Stimulated activated effector memory CD8-positive, alpha-beta T cell treated with anti-CD3 and anti-CD28 coated beads, Interleukin-12 subunit alpha, Interleukin-12 subunit beta, amount 100 ng/mL, for 72 hours (primary cell): Measurements from ENCODE around the gene GNG5.
"Not testable (repeated sequence)": the region's sequence is repeated elsewhere in the genome, so short reads cannot be mapped to it uniquely, and the experiment has no call there.

Experiments used
- ATAC-seq: fragments of 150-1000 bp; cut with Tn5 transposase; 2 replicates; pipeline ENCODE4 v1.10.0; 2021
- DNase-seq, 2 donors: peaks; one replicate each; pipeline ENCODE4 v3.0.0; 2021 to 2022; ENCODE audit warnings: low spot score in 2 of 2
- H3K27ac Mint-ChIP-seq: one replicate; pipeline ENCODE4 v1.8.0; 2022; ENCODE audit warnings: mild to moderate bottlenecking, mixed read lengths
- H3K36me3 Mint-ChIP-seq: one replicate; pipeline ENCODE4 v1.8.0; 2022; ENCODE audit warnings: mild to moderate bottlenecking, mixed read lengths
- H3K4me1 Mint-ChIP-seq: one replicate; pipeline ENCODE4 v1.8.0; 2022; ENCODE audit warnings: mixed read lengths
- H3K4me3 Mint-ChIP-seq: one replicate; pipeline ENCODE4 v1.8.0; 2022; ENCODE audit warnings: mild to moderate bottlenecking, mixed read lengths
- H3K9me3 Mint-ChIP-seq: one replicate; pipeline ENCODE4 v1.8.0; 2022; ENCODE audit warnings: mixed read lengths

GNG5 gene

GRCh38 chr1:84506002-84506728, at the start of gene GNG5, which contains the start of gene SPATA1:
TSS of gene GNG5 (minus strand) at chr1:84506581. CDS start at chr1:84506091, 490 bp downstream.
TSS of gene SPATA1 (plus strand) at chr1:84506386. CDS start at chr1:84516360, 9,974 bp downstream.
- DNase-seq (peak; percentile 94 to 99), ATAC-seq (peak; percentile 93)
- peak within 1 kb of the TSS; percentile 98 for H3K27ac Mint-ChIP-seq
- H3K4me1 Mint-ChIP-seq: peaks cover 26% of the 10 kb centered on the region
- H3K9me3 Mint-ChIP-seq: no peaks in the 10 kb centered on the region
- peak within 1 kb of the TSS; percentile 94 for H3K4me3 Mint-ChIP-seq
- H3K36me3 Mint-ChIP-seq: peaks cover 44% of the 10 kb centered on the region

- H3K27ac Mint-ChIP-seq: no peak overlapping the region
- no peaks in the 10 kb centered on the region for H3K4me1 Mint-ChIP-seq
- no peak for DNase-seq
- no peak for ATAC-seq
- H3K9me3 Mint-ChIP-seq: no peaks in the 10 kb centered on the region
- H3K4me3 Mint-ChIP-seq: no peak overlapping the region
- peaks cover 12% of the 10 kb centered on the region for H3K36me3 Mint-ChIP-seq
These were observed 44.4 kb upstream of the GNG5 start for GRCh38 chr1:84550826-84551225.

- no peak for ATAC-seq
These were observed 35.3 kb upstream of the GNG5 start for GRCh38 chr1:84541679-84542078.

GRCh38 chr1:84540759-84541158, 34.4 kb upstream of the GNG5 start:
- Mint-ChIP-seq H3K9me3 (no peaks in the 10 kb centered on the region), H3K4me1 (peaks cover 6% of the 10 kb centered on the region), H3K4me3 (no peak overlapping the region), H3K27ac (no peak overlapping the region), H3K36me3 (peaks cover 8% of the 10 kb centered on the region)
- ATAC-seq (no peak), DNase-seq (no peak)

More at GRCh38 chr1:84541679-84542078, 35.3 kb upstream of the GNG5 start:
- H3K4me3 Mint-ChIP-seq: no peak overlapping the region
- peaks cover 8% of the 10 kb centered on the region for H3K36me3 Mint-ChIP-seq
- DNase-seq: no peak
- H3K9me3 Mint-ChIP-seq: no peaks in the 10 kb centered on the region
- H3K4me1 Mint-ChIP-seq: peaks cover 6% of the 10 kb centered on the region
- no peak overlapping the region for H3K27ac Mint-ChIP-seq

GRCh38 chr1:84539972-84540371, 33.6 kb upstream of the GNG5 start:
- Mint-ChIP-seq H3K27ac (no peak overlapping the region), H3K9me3 (no peaks in the 10 kb centered on the region), H3K4me3 (no peak overlapping the region), H3K36me3 (peaks cover 8% of the 10 kb centered on the region), H3K4me1 (peaks cover 6% of the 10 kb centered on the region)
- DNase-seq (no peak), ATAC-seq (no peak)

- Mint-ChIP-seq H3K27ac (no peak overlapping the region), H3K4me1 (peaks cover 6% of the 10 kb centered on the region), H3K36me3 (peaks cover 8% of the 10 kb centered on the region), H3K9me3 (no peaks in the 10 kb centered on the region), H3K4me3 (no peak overlapping the region)
- no peak for ATAC-seq
- DNase-seq: no peak
These were observed 32.2 kb upstream of the GNG5 start for GRCh38 chr1:84538599-84538998.

GRCh38 chr1:84525779-84526178, 19.4 kb upstream of the GNG5 start:
- no peak for ATAC-seq
- H3K27ac Mint-ChIP-seq: no peak overlapping the region
- H3K4me3 Mint-ChIP-seq: no peak overlapping the region
- no peak for DNase-seq
- no peaks in the 10 kb centered on the region for H3K9me3 Mint-ChIP-seq
- H3K4me1 Mint-ChIP-seq: no peaks in the 10 kb centered on the region
- no peaks in the 10 kb centered on the region for H3K36me3 Mint-ChIP-seq

GRCh38 chr1:84524590-84524989, 18.2 kb upstream of the GNG5 start:
- Mint-ChIP-seq H3K9me3 (no peaks in the 10 kb centered on the region), H3K4me3 (no peak overlapping the region), H3K36me3 (no peaks in the 10 kb centered on the region), H3K27ac (no peak overlapping the region), H3K4me1 (no peaks in the 10 kb centered on the region)
- DNase-seq (no peak), ATAC-seq (no peak)

GRCh38 chr1:84510668-84511067, 4.3 kb upstream of the GNG5 start:
- H3K27ac Mint-ChIP-seq: no peak overlapping the region
- H3K9me3 Mint-ChIP-seq: no peaks in the 10 kb centered on the region
- no peaks in the 10 kb centered on the region for H3K4me1 Mint-ChIP-seq
- no peak overlapping the region for H3K4me3 Mint-ChIP-seq
- H3K36me3 Mint-ChIP-seq: peaks cover 14% of the 10 kb centered on the region
- ATAC-seq (no peak), DNase-seq (no peak)

- H3K9me3 Mint-ChIP-seq: no peaks in the 10 kb centered on the region
- no peaks in the 10 kb centered on the region for H3K4me1 Mint-ChIP-seq
- peaks cover 19% of the 10 kb centered on the region for H3K36me3 Mint-ChIP-seq
- DNase-seq (no peak), ATAC-seq (no peak)
- H3K27ac Mint-ChIP-seq: no peak overlapping the region
- H3K4me3 Mint-ChIP-seq: no peak overlapping the region
These were observed 3.8 kb upstream of the GNG5 start for GRCh38 chr1:84510165-84510564.

GRCh38 chr1:84509029-84509428, 2.6 kb upstream of the GNG5 start:
- DNase-seq: no peak
- Mint-ChIP-seq H3K4me3 (no peak overlapping the region), H3K27ac (no peak overlapping the region), H3K9me3 (no peaks in the 10 kb centered on the region), H3K4me1 (peaks cover 9% of the 10 kb centered on the region), H3K36me3 (peaks cover 30% of the 10 kb centered on the region)
- ATAC-seq: no peak

- Mint-ChIP-seq H3K9me3 (no peaks in the 10 kb centered on the region), H3K4me3 (no peak overlapping the region), H3K36me3 (peaks cover 30% of the 10 kb centered on the region), H3K4me1 (peaks cover 14% of the 10 kb centered on the region), H3K27ac (no peak overlapping the region)
- ATAC-seq (no peak), DNase-seq (no peak)
These were observed 2.1 kb upstream of the GNG5 start for GRCh38 chr1:84508510-84508909.

GRCh38 chr1:84507887-84508286, 1.5 kb upstream of the GNG5 start:
- H3K4me3 Mint-ChIP-seq: not testable (repeated sequence)

GRCh38 chr1:84506729-84507453, 510 bp upstream of the GNG5 start:
- H3K9me3 Mint-ChIP-seq: no peaks in the 10 kb centered on the region
- DNase-seq: no peak
- H3K4me1 Mint-ChIP-seq: peaks cover 19% of the 10 kb centered on the region
- H3K36me3 Mint-ChIP-seq: peaks cover 37% of the 10 kb centered on the region
- H3K4me3 Mint-ChIP-seq: peak overlapping the region; percentile 94
- peak overlapping the region; percentile 98 for H3K27ac Mint-ChIP-seq
- no peak for ATAC-seq

More at GRCh38 chr1:84507887-84508286, 1.5 kb upstream of the GNG5 start:
- Mint-ChIP-seq H3K4me1 (peaks cover 19% of the 10 kb centered on the region), H3K36me3 (peaks cover 30% of the 10 kb centered on the region)
- not testable (repeated sequence) for DNase-seq, H3K9me3 Mint-ChIP-seq, ATAC-seq, H3K27ac Mint-ChIP-seq

- Mint-ChIP-seq H3K27ac (peak overlapping the region; percentile 98), H3K9me3 (no peaks in the 10 kb centered on the region), H3K4me3 (peak overlapping the region; percentile 94), H3K4me1 (peaks cover 29% of the 10 kb centered on the region), H3K36me3 (peaks cover 50% of the 10 kb centered on the region)
- peak; percentile 57 for ATAC-seq
- DNase-seq: no peak
These were observed 834 bp downstream of the GNG5 start for GRCh38 chr1:84505493-84506001.
